ENCODE results near the gene GAL3ST2. TPM values are rescaled to one million over a fixed set of nuclear protein-coding genes. Genes with fewer than 3 reads are reported as not detected.

GAL3ST2 gene
- total and polyA plus RNA-seq, 5 donors: 0.09 to 0.29 (median 0.23) TPM; not detected in 2

- 91% methylated on average over 11 of the region's 11 CpGs for WGBS
- no peak overlapping the region for H3K27ac ChIP-seq (ENCODE audit: low read length)
- ATAC-seq (peak in 1 of 2 donors; percentile 20), DNase-seq (no peak)
- no peaks in the 10 kb centered on the region for H3K4me1 ChIP-seq (ENCODE audit: control insufficient read depth, insufficient read depth, low read length)
- no peak overlapping the region for H3K4me3 ChIP-seq (ENCODE audit: low read length)
- no peaks in the 10 kb centered on the region for H3K9me3 ChIP-seq (ENCODE audit: control insufficient read depth, low read length)
- H3K27me3 ChIP-seq (ENCODE audit: control insufficient read depth, insufficient read depth): no peaks in the 10 kb centered on the region
- intact Hi-C loops (cut with DNase I): no loop called here
Observed at GRCh38 chr2:241768850-241769249, 7.8 kb upstream of the GAL3ST2 start.

GRCh38 chr2:241769819-241770184 is 6.8 kb upstream of the GAL3ST2 start:
- intact Hi-C loops (cut with DNase I): no loop called here
- Histone ChIP-seq H3K4me1 (ENCODE audit: control insufficient read depth, insufficient read depth, low read length) (no peaks in the 10 kb centered on the region), H3K4me3 (ENCODE audit: low read length) (no peak overlapping the region), H3K27ac (ENCODE audit: low read length) (no peak overlapping the region), H3K27me3 (ENCODE audit: control insufficient read depth, insufficient read depth) (no peaks in the 10 kb centered on the region), H3K9me3 (ENCODE audit: control insufficient read depth, low read length) (no peaks in the 10 kb centered on the region)
- 87% methylated on average over 13 of the region's 13 CpGs for WGBS
- ATAC-seq (no peak), DNase-seq (no peak)

GRCh38 chr2:241770185-241770935 is 6.3 kb upstream of the GAL3ST2 start:
- Histone ChIP-seq H3K27ac (ENCODE audit: low read length) (no peak overlapping the region), H3K9me3 (ENCODE audit: control insufficient read depth, low read length) (no peaks in the 10 kb centered on the region), H3K27me3 (ENCODE audit: control insufficient read depth, insufficient read depth) (no peaks in the 10 kb centered on the region), H3K4me1 (ENCODE audit: control insufficient read depth, insufficient read depth, low read length) (no peaks in the 10 kb centered on the region), H3K4me3 (ENCODE audit: low read length) (no peak overlapping the region)
- intact Hi-C loops (cut with DNase I): no loop called here
- 57% methylated on average over 27 of the region's 27 CpGs for WGBS
- DNase-seq (peak in 1 of 3 donors; percentile 59), ATAC-seq (peak in 1 of 2 donors; percentile 4)

- no peaks in the 10 kb centered on the region for H3K27me3 ChIP-seq (ENCODE audit: control insufficient read depth, insufficient read depth)
- intact Hi-C loops (cut with DNase I): no loop called here
- H3K9me3 ChIP-seq (ENCODE audit: control insufficient read depth, low read length): no peaks in the 10 kb centered on the region
- 91% methylated on average over 12 of the region's 12 CpGs for WGBS
- H3K4me3 ChIP-seq (ENCODE audit: low read length): no peak overlapping the region
- H3K27ac ChIP-seq (ENCODE audit: low read length): no peak overlapping the region
- ATAC-seq: no peak
- DNase-seq: no peak
- H3K4me1 ChIP-seq (ENCODE audit: control insufficient read depth, insufficient read depth, low read length): no peaks in the 10 kb centered on the region
Observed at GRCh38 chr2:241770936-241771285, 5.7 kb upstream of the GAL3ST2 start.

GRCh38 chr2:241771286-241772062 is 5.1 kb upstream of the GAL3ST2 start:
- peak; percentile 31 to 51 for ATAC-seq
- H3K4me1 ChIP-seq (ENCODE audit: control insufficient read depth, insufficient read depth, low read length): no peaks in the 10 kb centered on the region
- 57% methylated on average over 38 of the region's 38 CpGs for WGBS
- H3K27ac ChIP-seq (ENCODE audit: low read length): no peak overlapping the region
- intact Hi-C loops (cut with DNase I): no loop called here
- H3K27me3 ChIP-seq (ENCODE audit: control insufficient read depth, insufficient read depth): no peaks in the 10 kb centered on the region
- no peaks in the 10 kb centered on the region for H3K9me3 ChIP-seq (ENCODE audit: control insufficient read depth, low read length)
- H3K4me3 ChIP-seq (ENCODE audit: low read length): no peak overlapping the region
- peak; percentile 61 to 87 (median 79) for DNase-seq

GRCh38 chr2:241772063-241772499 is 4.5 kb upstream of the GAL3ST2 start:
- WGBS: 49% methylated on average over 9 of the region's 9 CpGs
- no peaks in the 10 kb centered on the region for H3K27me3 ChIP-seq (ENCODE audit: control insufficient read depth, insufficient read depth)
- DNase-seq (peak in 1 of 3 donors; percentile 12), ATAC-seq (no peak)
- H3K27ac ChIP-seq (ENCODE audit: low read length): no peak overlapping the region
- H3K9me3 ChIP-seq (ENCODE audit: control insufficient read depth, low read length): no peaks in the 10 kb centered on the region
- H3K4me1 ChIP-seq (ENCODE audit: control insufficient read depth, insufficient read depth, low read length): no peaks in the 10 kb centered on the region
- H3K4me3 ChIP-seq (ENCODE audit: low read length): no peak overlapping the region
- intact Hi-C loops (cut with DNase I): no loop called here

- Histone ChIP-seq H3K4me1 (ENCODE audit: control insufficient read depth, insufficient read depth, low read length) (no peaks in the 10 kb centered on the region), H3K27ac (ENCODE audit: low read length) (no peak overlapping the region), H3K9me3 (ENCODE audit: control insufficient read depth, low read length) (no peaks in the 10 kb centered on the region), H3K27me3 (ENCODE audit: control insufficient read depth, insufficient read depth) (no peaks in the 10 kb centered on the region), H3K4me3 (ENCODE audit: low read length) (no peak overlapping the region)
- no peak for ATAC-seq
- intact Hi-C loops (cut with DNase I): no loop called here
- WGBS: 76% methylated on average over 29 of the region's 29 CpGs
- DNase-seq: peak in 2 of 3 donors; percentile 38 to 49
Observed at GRCh38 chr2:241773511-241774418, 2.9 kb upstream of the GAL3ST2 start.

- ATAC-seq (no peak), DNase-seq (peak in 2 of 3 donors; percentile 60)
- no peak overlapping the region for H3K4me3 ChIP-seq (ENCODE audit: low read length)
- H3K27ac ChIP-seq (ENCODE audit: low read length): no peak overlapping the region
- no peaks in the 10 kb centered on the region for H3K9me3 ChIP-seq (ENCODE audit: control insufficient read depth, low read length)
- 62% methylated on average over 40 of the region's 40 CpGs for WGBS
- intact Hi-C loops (cut with DNase I): no loop called here
- H3K27me3 ChIP-seq (ENCODE audit: control insufficient read depth, insufficient read depth): no peaks in the 10 kb centered on the region
- no peaks in the 10 kb centered on the region for H3K4me1 ChIP-seq (ENCODE audit: control insufficient read depth, insufficient read depth, low read length)
Observed at GRCh38 chr2:241774419-241775222, 2.0 kb upstream of the GAL3ST2 start.

GRCh38 chr2:241775223-241776177 is 1.1 kb upstream of the GAL3ST2 start:
- no peak for ATAC-seq

More at GRCh38 chr2:241775223-241776177, 1.1 kb upstream of the GAL3ST2 start:
- peak in 2 of 3 donors; percentile 45 to 48 for DNase-seq
- intact Hi-C loops (cut with DNase I): no loop called here
- 65% methylated on average over 34 of the region's 34 CpGs for WGBS
- Histone ChIP-seq H3K27me3 (ENCODE audit: control insufficient read depth, insufficient read depth) (no peaks in the 10 kb centered on the region), H3K9me3 (ENCODE audit: control insufficient read depth, low read length) (no peaks in the 10 kb centered on the region), H3K27ac (ENCODE audit: low read length) (no peak overlapping the region), H3K4me1 (ENCODE audit: control insufficient read depth, insufficient read depth, low read length) (no peaks in the 10 kb centered on the region), H3K4me3 (ENCODE audit: low read length) (no peak overlapping the region)

All from right cardiac atrium (tissue), 5 donors.